Mesenchymal stem cell (in vitro differentiated cells and primary cell): ENCODE results near the gene SEMA3B.
A peak's percentile ranks its signal among the peaks of the same experiment; 100 is the strongest.

Experiments used
- DNase-seq: peaks from one replicate; pipeline ENCODE4 v3.0.0-alpha.2; 2013
- H2AFZ ChIP-seq: one replicate; pipeline ENCODE4 v1.6.1; 2013; ENCODE audit warnings: low read depth, mild to moderate bottlenecking, control low read depth, inconsistent platforms, low read length, moderate library complexity
- H2AK5ac ChIP-seq: 2 replicates; pipeline ENCODE4 v1.6.1; 2013; ENCODE audit warnings: low read length, moderate library complexity, mild to moderate bottlenecking, inconsistent platforms; ENCODE audit not compliant: severe bottlenecking
- H2BK120ac ChIP-seq: one replicate; pipeline ENCODE4 v1.6.1; 2013; ENCODE audit warnings: low read depth, mild to moderate bottlenecking, inconsistent platforms, low read length, moderate library complexity
- H2BK12ac ChIP-seq, 2 experiments: one replicate each; pipeline ENCODE4 v1.6.1; 2013; ENCODE audit warnings: inconsistent platforms in 2 of 2, low read length in 2 of 2, mild to moderate bottlenecking in 2 of 2, moderate library complexity in 2 of 2, control low read depth in 1 of 2
- H2BK15ac ChIP-seq: one replicate; pipeline ENCODE4 v1.6.1; 2013; ENCODE audit warnings: mild to moderate bottlenecking, low read depth, inconsistent platforms; ENCODE audit not compliant: poor library complexity, severe bottlenecking
- H2BK5ac ChIP-seq: 2 replicates; pipeline ENCODE4 v1.6.1; 2013; ENCODE audit warnings: low read depth, mild to moderate bottlenecking, low read length, control low read depth, inconsistent platforms; ENCODE audit not compliant: poor library complexity, severe bottlenecking
- H3K14ac ChIP-seq, 2 experiments: one replicate each; pipeline ENCODE4 v1.6.1; 2013; ENCODE audit warnings: inconsistent platforms in 2 of 2, low read length in 2 of 2, control low read depth in 1 of 2, mild to moderate bottlenecking in 1 of 2, moderate library complexity in 1 of 2
- H3K18ac ChIP-seq, 2 experiments: one replicate each; pipeline ENCODE4 v1.6.1; 2013; ENCODE audit warnings: inconsistent platforms in 2 of 2, low read length in 2 of 2, control low read depth in 1 of 2, low read depth in 1 of 2, mild to moderate bottlenecking in 1 of 2
- H3K23ac ChIP-seq, 2 experiments: one replicate each; pipeline ENCODE4 v1.6.1; 2013; ENCODE audit warnings: inconsistent platforms in 2 of 2, low read length in 2 of 2, mild to moderate bottlenecking in 2 of 2, moderate library complexity in 2 of 2, control low read depth in 1 of 2
- H3K27ac ChIP-seq: 2 replicates; pipeline ENCODE4 v1.5.1; 2013; ENCODE audit warnings: mild to moderate bottlenecking, moderate library complexity, low read length, control low read depth, inconsistent platforms; ENCODE audit not compliant: poor library complexity, severe bottlenecking
- H3K27me3 ChIP-seq, 2 experiments: 2 replicates each; pipeline versions ENCODE4 v1.6.1 to v1.7.0; 2013; ENCODE audit warnings: low read length in 2 of 2, mild to moderate bottlenecking in 2 of 2, moderate library complexity in 2 of 2, control low read depth in 1 of 2, inconsistent platforms in 1 of 2; ENCODE audit not compliant: control insufficient read depth in 1 of 2, insufficient read depth in 1 of 2
- H3K36me3 ChIP-seq, 2 experiments: 2 replicates each; pipeline versions ENCODE4 v1.6.1 to v1.7.0; 2013; ENCODE audit warnings: low read length in 2 of 2, control low read depth in 1 of 2, inconsistent platforms in 1 of 2, low read depth in 1 of 2, mild to moderate bottlenecking in 1 of 2; ENCODE audit not compliant: insufficient read depth in 2 of 2, control insufficient read depth in 1 of 2
- H3K4ac ChIP-seq, 2 experiments: one replicate each; pipeline ENCODE4 v1.6.1; 2013; ENCODE audit warnings: inconsistent platforms in 2 of 2, low read length in 2 of 2, mild to moderate bottlenecking in 2 of 2, moderate library complexity in 2 of 2, control low read depth in 1 of 2, low read depth in 1 of 2
- H3K4me1 ChIP-seq: 2 replicates; pipeline ENCODE4 v1.6.1; 2013; ENCODE audit warnings: low read depth, low read length, control low read depth; ENCODE audit not compliant: control insufficient read depth, insufficient read depth
- H3K4me2 ChIP-seq: 2 replicates; pipeline ENCODE4 v1.6.1; 2013; ENCODE audit warnings: low read length, mild to moderate bottlenecking, inconsistent platforms; ENCODE audit not compliant: poor library complexity, severe bottlenecking
- H3K4me3 ChIP-seq, 2 experiments: 2 replicates each; pipeline versions ENCODE4 v1.5.1 to v1.7.0; 2013; ENCODE audit warnings: low read length in 2 of 2, mild to moderate bottlenecking in 2 of 2, control low read depth in 1 of 2, low read depth in 1 of 2; ENCODE audit not compliant: insufficient read depth in 1 of 2
- H3K79me1 ChIP-seq: replicated peaks from 2 replicates; pipeline ENCODE4 v1.6.1; 2013; ENCODE audit warnings: mild to moderate bottlenecking, control low read depth, low read length, inconsistent platforms; ENCODE audit not compliant: poor library complexity, severe bottlenecking
- H3K9ac ChIP-seq: 2 replicates; pipeline ENCODE4 v1.7.0; 2013; ENCODE audit warnings: mild to moderate bottlenecking, low read length, moderate library complexity
- H3K9me3 ChIP-seq: 2 replicates; pipeline ENCODE4 v1.7.0; 2013; ENCODE audit warnings: mild to moderate bottlenecking, low read length; ENCODE audit not compliant: control insufficient read depth
- H4K8ac ChIP-seq: one replicate; pipeline ENCODE4 v1.6.1; 2013; ENCODE audit warnings: inconsistent platforms, mild to moderate bottlenecking, low read length, moderate library complexity
- H4K91ac ChIP-seq: one replicate; pipeline ENCODE4 v1.6.1; 2013; ENCODE audit warnings: mild to moderate bottlenecking, low read length, inconsistent platforms
- WGBS: methylation state at CpG from one replicate; pipeline ENCODE4 v1.1.7; 2013; ENCODE audit warnings: mixed read lengths; 5-methylcytosine and 5-hydroxymethylcytosine counted together

The SEMA3B gene

DNA sequence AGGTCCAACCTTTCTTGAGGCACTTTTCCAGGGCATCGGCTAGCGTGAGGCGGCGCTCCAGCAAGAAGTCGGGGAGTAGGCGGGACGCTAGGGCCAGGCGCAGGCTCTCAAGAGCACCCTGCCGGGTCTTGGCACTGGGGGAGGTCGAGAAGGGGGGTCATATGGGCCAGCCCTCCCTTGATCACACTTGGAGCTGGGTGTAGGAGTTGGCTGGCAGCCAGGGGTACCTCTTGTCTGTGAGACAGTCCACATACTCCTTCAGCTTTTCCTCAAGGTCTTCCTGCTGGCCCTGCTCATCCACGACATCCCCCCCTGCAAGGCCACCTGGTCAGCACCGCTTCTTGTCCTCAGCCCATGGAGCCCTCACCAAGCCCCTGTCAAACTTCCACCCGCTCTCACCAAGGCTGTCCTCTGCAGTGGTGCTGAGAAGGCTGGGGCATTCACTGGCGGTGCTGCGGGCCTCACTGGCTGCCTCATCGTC lies 21.3 kb downstream of the SEMA3B start:
- H3K27ac ChIP-seq = no peak overlapping the region
- no peak overlapping the region for H2BK15ac ChIP-seq
- H2BK120ac ChIP-seq = no peak overlapping the region
- DNase-seq = no peak
- H3K27me3 ChIP-seq = no peaks in the 10 kb centered on the region
- no peak overlapping the region for H4K91ac ChIP-seq
- H3K79me1 ChIP-seq = peaks cover 25% of the 10 kb centered on the region
- peaks cover 45 to 48% of the 10 kb centered on the region in 2 experiments for H3K36me3 ChIP-seq
- H3K14ac ChIP-seq = no peak overlapping the region
- no peak overlapping the region for H3K18ac ChIP-seq
- no peak overlapping the region for H3K4me3 ChIP-seq
- no peak overlapping the region for H3K9ac ChIP-seq
- H3K4me1 ChIP-seq = peaks cover 17% of the 10 kb centered on the region
- H4K8ac ChIP-seq = no peak overlapping the region
- H3K4me2 ChIP-seq = no peak overlapping the region
- no peak overlapping the region for H2AFZ ChIP-seq
- WGBS = 98% methylated on average over 16 of the region's 16 CpGs
- H2AK5ac ChIP-seq = no peak overlapping the region
- no peak overlapping the region for H2BK5ac ChIP-seq
- no peak overlapping the region for H2BK12ac ChIP-seq
- H3K9me3 ChIP-seq = no peaks in the 10 kb centered on the region
- H3K4ac ChIP-seq = no peak overlapping the region
- H3K23ac ChIP-seq = no peak overlapping the region

DNA sequence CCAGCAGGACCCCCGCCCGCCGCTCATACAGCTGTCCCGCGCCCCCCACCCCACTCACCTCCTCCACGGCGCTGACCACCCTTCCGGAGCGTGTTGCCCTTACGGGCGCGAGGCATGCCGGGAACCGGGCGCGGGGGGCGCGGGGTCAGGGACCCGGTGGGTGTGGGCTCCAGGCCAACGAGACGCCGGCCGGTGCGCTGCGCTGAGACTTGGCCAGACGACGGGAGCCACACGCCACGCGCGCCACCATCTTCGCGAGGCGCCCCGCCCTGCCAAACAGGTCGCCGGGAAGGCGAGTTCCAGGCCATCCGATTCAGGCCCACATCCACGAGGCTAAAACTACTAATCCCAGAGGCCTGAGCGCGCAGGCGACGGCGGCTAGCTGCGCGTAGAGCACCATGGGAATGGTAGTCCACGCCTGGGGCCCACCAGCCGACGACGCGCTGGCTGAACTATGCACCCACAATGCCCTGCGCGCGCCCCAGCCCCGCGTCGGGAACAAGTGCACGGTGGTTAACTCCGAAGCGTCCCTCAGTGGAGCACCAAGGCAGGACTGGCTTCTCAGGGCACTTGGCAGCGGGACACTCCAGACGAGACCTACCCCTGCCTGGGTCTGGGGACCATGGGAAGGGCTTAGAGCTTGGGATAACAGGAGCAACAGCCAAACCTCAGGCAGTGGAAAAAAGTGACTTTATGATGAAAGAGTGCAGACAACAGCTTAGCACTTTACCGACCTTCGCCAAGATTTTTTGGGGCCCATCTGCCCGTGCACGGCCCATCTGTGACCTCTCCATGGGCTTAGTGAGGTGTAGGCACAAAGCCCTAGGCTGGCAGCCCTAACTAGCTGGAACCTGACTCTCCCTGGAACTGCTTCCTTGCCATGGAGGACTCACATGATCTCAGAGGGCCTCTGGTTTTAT lies 23.5 kb downstream of the SEMA3B start, which contains the start of gene IFRD2:
Gene IFRD2, minus strand, starts transcription at position 271 of the 920 bp plus-strand sequence. Its CDS starts 155 bp downstream, at position 116.
- peak; percentile 98 for DNase-seq
- Histone ChIP-seq H2AK5ac (no peak within 1 kb of the TSS), H3K14ac (no peak within 1 kb of the TSS), H2BK120ac (peak within 1 kb of the TSS; percentile 21), H3K36me3 (peaks cover 37 to 41% of the 10 kb centered on the region in 2 experiments), H3K18ac (peak within 1 kb of the TSS; percentile 73), H3K27me3 (no peaks in the 10 kb centered on the region), H3K79me1 (peaks cover 28% of the 10 kb centered on the region), H3K27ac (no peak within 1 kb of the TSS), H3K4me2 (peak within 1 kb of the TSS; percentile 84), H3K9ac (peak within 1 kb of the TSS; percentile 95), H3K4ac (peak within 1 kb of the TSS in 1 of 2 experiments; percentile 6), H4K8ac (peak within 1 kb of the TSS; percentile 88), H3K4me3 (peak within 1 kb of the TSS; percentile 93 to 97), H3K9me3 (no peaks in the 10 kb centered on the region), H2BK5ac (no peak within 1 kb of the TSS), H4K91ac (peak within 1 kb of the TSS; percentile 55), H2AFZ (peak within 1 kb of the TSS; percentile 43), H2BK12ac (no peak within 1 kb of the TSS), H3K23ac (no peak within 1 kb of the TSS), H3K4me1 (peaks cover 17% of the 10 kb centered on the region), H2BK15ac (peak within 1 kb of the TSS; percentile 9)
- 3% methylated on average over 67 of the region's 67 CpGs for WGBS

DNA sequence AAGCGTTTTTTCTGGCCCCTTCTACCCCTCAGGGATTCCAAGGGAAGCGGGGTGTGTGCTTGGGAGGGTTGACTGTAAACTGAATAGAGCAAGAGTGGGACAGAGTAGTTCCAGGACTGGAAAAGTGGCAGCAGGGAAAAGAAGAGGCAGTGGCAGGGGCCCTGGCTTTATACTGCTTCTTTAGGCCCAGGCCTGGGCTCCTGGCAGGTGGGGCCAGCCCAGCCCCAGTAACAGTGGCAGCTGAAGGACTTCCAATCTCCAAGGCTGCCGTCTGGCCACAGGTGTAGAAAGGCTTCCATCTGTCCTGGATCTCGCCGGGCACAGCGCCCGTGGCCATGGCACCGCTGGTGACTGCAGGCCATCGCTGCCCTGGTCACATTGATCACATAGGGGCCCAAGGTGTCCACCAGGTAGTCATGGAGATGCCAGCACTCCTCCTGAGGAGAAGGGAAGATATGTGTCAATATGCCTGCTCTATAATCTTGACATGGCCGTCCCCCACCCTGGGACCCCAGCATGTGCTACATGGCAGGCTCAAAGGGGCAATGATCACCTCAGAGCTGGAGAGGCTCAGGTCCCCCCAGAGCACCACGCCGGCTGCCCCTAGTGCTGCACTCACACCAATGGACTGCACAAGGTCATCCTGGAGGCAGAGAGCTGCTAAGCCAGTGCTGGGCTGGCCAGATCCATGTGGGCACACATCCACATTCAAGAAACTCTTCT lies 24.3 kb downstream of the SEMA3B start:
- no peak for DNase-seq
- Histone ChIP-seq H2AK5ac (no peak overlapping the region), H3K4me1 (peaks cover 19% of the 10 kb centered on the region), H3K4ac (no peak overlapping the region), H3K79me1 (peaks cover 30% of the 10 kb centered on the region), H3K27me3 (no peaks in the 10 kb centered on the region), H3K9me3 (no peaks in the 10 kb centered on the region), H3K4me2 (no peak overlapping the region), H3K9ac (peak overlapping the region; percentile 88), H2BK5ac (no peak overlapping the region), H4K91ac (no peak overlapping the region), H3K36me3 (peaks cover 28 to 36% of the 10 kb centered on the region in 2 experiments), H2BK15ac (no peak overlapping the region), H2AFZ (no peak overlapping the region), H3K27ac (no peak overlapping the region), H3K4me3 (peak overlapping the region in 1 of 2 experiments; percentile 97), H2BK120ac (no peak overlapping the region), H4K8ac (peak overlapping the region; percentile 25), H3K18ac (no peak overlapping the region), H2BK12ac (no peak overlapping the region), H3K14ac (no peak overlapping the region), H3K23ac (no peak overlapping the region)
- WGBS = 90% methylated on average over 12 of the region's 12 CpGs

DNA sequence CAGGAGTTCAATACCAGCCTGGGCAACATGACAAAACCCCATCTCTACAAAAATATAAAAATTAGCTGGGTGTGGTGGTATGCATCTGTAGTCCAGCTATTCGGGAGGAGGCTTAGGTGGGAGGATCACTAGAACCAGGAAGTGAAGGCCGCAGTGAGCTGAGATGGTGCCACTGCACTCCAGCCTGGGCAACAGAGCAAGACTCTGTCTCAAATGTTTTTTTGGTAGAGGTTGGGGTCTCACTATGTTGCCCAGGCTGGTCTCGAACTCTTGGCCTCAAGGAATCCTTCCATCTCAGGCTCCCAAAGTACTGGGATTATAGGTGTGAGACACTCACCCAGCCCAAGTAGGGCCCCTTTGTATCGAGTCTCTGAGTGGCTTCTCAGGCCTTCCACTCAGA lies 25.1 kb downstream of the SEMA3B start:
- no peak overlapping the region for H3K9ac ChIP-seq
- no peak overlapping the region for H4K8ac ChIP-seq
- no peaks in the 10 kb centered on the region for H3K9me3 ChIP-seq
- DNase-seq = no peak
- H3K4me1 ChIP-seq = peaks cover 24% of the 10 kb centered on the region
- H2AK5ac ChIP-seq = no peak overlapping the region
- 85% methylated on average over 4 of the region's 4 CpGs for WGBS
- no peak overlapping the region for H3K18ac ChIP-seq
- H4K91ac ChIP-seq = no peak overlapping the region
- no peak overlapping the region for H2BK15ac ChIP-seq
- no peak overlapping the region for H3K14ac ChIP-seq
- H3K4ac ChIP-seq = no peak overlapping the region
- no peak overlapping the region for H3K4me2 ChIP-seq
- peaks cover 20 to 28% of the 10 kb centered on the region in 2 experiments for H3K36me3 ChIP-seq
- no peak overlapping the region for H2BK5ac ChIP-seq
- H3K27ac ChIP-seq = no peak overlapping the region
- no peak overlapping the region for H3K23ac ChIP-seq
- no peak overlapping the region for H2AFZ ChIP-seq
- H3K4me3 ChIP-seq = no peak overlapping the region
- peaks cover 27% of the 10 kb centered on the region for H3K79me1 ChIP-seq
- no peak overlapping the region for H2BK120ac ChIP-seq
- no peak overlapping the region for H2BK12ac ChIP-seq
- H3K27me3 ChIP-seq = no peaks in the 10 kb centered on the region
